Astrocyte of the cerebellum (primary cell): ENCODE measurements around the gene PADI3.

Experiments
- DNase-seq: peaks from one replicate; pipeline ENCODE4 v3.0.0-alpha.2; 2011; ENCODE audit warnings: low read depth
- H3K4me3 ChIP-seq: 2 replicates; pipeline ENCODE4 v1.5.1; 2011; ENCODE audit warnings: mild to moderate bottlenecking, low read depth, low read length, moderate library complexity
- in situ Hi-C: cut with HindIII; loops from 2 replicates; pipeline ENCODE4 v1.10.0; 2017; ENCODE audit warnings: low sequenced_read_pairs
- TF ChIP-seq, protein P1 (sequence below): IDR thresholded peaks from 2 replicates; pipeline ENCODE4 v1.5.1; 2012; ENCODE audit warnings: low read length, low read depth, moderate library complexity, mild to moderate bottlenecking; ENCODE audit errors: missing control alignments

PADI3 gene

DNA sequence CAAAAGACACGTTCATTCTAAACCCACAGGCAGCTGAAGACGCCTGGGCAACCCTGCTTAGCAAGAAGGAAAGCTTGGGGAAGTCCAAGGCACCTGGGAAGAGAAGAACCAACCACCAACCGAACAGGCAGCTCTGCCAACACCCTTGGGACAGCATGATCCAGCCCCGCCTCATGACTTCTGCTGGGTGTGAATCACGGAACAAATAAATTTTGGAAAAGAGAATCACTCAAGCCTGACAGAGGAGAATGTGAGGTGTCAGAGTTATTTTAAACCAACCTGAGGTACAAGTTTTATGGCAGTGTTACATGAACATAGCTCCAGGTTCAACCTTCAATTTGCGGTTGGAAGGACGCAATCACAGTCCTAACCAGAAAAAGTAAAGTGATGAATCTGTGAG, 49.1 kb downstream of the PADI3 start:
- in situ Hi-C loops = no loop called here
- DNase-seq = no peak
- TF ChIP-seq, protein P1, sequence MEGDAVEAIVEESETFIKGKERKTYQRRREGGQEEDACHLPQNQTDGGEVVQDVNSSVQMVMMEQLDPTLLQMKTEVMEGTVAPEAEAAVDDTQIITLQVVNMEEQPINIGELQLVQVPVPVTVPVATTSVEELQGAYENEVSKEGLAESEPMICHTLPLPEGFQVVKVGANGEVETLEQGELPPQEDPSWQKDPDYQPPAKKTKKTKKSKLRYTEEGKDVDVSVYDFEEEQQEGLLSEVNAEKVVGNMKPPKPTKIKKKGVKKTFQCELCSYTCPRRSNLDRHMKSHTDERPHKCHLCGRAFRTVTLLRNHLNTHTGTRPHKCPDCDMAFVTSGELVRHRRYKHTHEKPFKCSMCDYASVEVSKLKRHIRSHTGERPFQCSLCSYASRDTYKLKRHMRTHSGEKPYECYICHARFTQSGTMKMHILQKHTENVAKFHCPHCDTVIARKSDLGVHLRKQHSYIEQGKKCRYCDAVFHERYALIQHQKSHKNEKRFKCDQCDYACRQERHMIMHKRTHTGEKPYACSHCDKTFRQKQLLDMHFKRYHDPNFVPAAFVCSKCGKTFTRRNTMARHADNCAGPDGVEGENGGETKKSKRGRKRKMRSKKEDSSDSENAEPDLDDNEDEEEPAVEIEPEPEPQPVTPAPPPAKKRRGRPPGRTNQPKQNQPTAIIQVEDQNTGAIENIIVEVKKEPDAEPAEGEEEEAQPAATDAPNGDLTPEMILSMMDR = no peak
- H3K4me3 ChIP-seq = no peak overlapping the region

DNA sequence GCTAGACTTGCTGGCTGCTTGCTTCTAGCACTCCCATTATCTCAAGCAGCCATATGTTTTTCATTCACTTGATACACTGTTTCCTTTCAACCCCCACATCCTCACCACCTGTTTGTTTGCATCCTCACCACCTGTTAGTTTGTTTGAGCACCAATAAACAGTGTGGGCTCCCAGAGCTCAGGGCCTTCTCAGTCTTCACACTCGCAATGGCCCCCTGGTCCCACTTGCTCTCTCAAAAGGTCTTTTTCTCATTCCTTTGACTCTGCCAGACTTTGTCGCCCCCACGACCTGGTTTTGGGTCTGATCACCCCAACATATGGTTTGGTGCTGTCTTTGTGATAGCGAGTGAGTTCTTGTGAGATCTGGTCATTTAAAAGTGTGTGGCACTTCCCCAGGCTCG, 52.9 kb downstream of the PADI3 start:
- DNase-seq = no peak
- TF ChIP-seq, protein P1 = no peak
- in situ Hi-C loops = no loop called here
- no peak overlapping the region for H3K4me3 ChIP-seq

DNA sequence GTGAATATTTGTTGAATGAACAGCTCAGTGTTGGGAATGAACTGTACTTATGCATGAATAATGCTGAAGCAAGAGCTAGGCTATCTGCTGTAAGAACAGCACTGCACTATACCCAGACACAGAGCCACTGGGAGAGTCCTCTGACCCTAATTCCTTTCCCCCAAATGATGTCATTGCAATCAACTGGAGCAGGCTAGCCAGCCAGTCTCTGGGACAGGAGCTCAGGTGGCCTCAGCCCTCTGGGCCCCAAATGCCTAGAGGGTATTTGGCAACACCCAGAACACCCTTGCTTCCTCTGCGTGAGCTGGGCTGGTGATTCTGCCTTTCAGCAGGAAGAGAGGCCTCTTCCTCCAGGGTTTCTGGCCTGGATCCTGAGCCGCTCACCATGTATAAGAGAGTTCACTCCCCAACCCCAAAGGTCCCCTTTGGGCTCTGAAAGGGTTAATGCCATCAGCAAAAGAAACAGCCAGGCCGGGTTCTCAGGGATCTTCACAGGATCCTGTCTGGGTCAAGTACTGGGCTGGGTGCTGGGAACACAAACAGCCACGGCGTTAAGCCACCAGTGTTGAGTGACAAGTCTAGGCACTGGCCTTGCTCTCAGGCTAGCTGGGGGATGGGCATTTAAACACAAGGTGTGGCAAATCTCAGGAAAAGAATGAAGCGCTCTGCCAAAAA, 55.4 kb downstream of the PADI3 start:
- DNase-seq = no peak
- in situ Hi-C loops = no loop called here
- TF ChIP-seq, protein P1 = no peak
- no peak overlapping the region for H3K4me3 ChIP-seq

DNA sequence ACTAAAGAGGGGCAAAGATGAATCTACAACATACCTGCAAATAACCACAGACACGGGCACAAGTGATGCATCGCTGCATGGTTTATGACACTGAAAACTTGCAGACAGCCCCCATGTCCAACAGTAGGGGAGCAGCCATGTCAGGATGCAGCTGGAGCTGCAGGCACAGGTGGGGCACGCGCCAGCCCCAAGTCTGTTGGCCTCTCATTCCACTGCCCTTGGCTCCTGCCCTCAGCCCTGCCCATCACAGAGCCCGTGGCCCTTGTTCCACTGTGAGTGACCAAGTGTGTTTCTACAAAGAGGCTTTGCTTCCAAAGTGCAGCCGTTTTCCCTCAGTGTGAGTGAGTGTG, 55.9 kb downstream of the PADI3 start:
- TF ChIP-seq, protein P1 = no peak
- in situ Hi-C loops = no loop called here
- no peak overlapping the region for H3K4me3 ChIP-seq
- DNase-seq = no peak

DNA sequence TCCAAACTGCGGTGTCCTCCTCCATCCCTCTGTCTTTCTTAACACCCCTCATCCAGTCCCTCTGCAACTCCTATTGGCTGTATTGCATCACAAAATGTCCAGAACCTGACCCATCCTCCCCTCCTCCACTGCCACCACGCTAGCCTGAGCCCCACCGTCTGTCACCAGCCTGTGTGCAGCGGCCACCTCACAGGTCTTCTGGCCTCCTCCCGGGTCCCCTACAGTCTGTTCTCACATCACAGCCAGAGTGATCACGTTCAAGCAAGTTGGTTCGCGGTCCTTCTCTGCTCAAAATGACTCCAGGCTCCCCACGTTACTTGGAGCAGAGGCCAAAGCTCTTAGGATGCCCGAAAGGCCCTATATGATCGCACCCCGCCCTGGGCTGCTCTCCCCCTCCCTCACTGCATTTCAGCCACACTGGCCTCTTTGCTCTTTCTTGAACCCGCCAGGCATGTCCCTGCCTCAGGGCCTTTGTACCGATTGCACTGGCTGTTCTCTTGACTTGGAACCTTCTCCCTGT, 56.7 kb downstream of the PADI3 start:
- TF ChIP-seq, protein P1 = no peak
- no peak for DNase-seq
- in situ Hi-C loops = no loop called here
- H3K4me3 ChIP-seq = no peak overlapping the region

DNA sequence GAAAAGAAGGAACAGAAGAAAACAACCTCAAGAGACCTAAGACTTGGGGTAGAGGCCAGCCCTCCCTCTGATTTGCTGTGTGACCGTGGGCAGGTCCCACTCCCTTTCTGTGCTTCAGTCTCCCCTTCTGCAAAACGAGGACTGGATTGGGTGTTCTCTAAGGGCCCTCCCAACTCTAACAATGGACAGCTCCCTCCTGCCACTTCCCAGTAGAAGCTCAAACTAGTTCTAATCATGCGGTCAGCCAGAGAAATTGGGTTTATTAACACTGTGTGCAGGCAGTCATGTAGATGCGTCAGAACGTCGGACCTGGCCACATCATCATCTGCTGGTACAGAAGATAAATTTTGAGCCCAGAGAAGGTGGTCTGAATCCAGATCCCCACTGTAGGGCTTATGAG, 57.5 kb downstream of the PADI3 start:
- TF ChIP-seq, protein P1 = no peak
- H3K4me3 ChIP-seq = no peak overlapping the region
- in situ Hi-C loops = no loop called here
- DNase-seq = no peak
